ENCODE measurements around the gene EPN3.

The EPN3 gene

GRCh38 chr17:50560185-50560824, 27.8 kb downstream of the EPN3 start, which contains the start of gene CACNA1G (continued):
- peak; percentile 58 for TF ChIP-seq PATZ1 (tag by site-specific recombination; IDR thresholded peaks at IDR 0.05)
- TF ChIP-seq KLF10 (tag by site-specific recombination; IDR thresholded peaks at IDR 0.05) = peak; percentile 78
- peak; percentile 67 for TF ChIP-seq ZBTB26 (tag by site-specific recombination; optimal IDR thresholded peaks at IDR 0.05)
- TF ChIP-seq ZNF521 (tag by site-specific recombination; IDR thresholded peaks at IDR 0.05) = no peak
- TF ChIP-seq ZNF335 (tag by site-specific recombination; conservative IDR thresholded peaks at IDR 0.05) = peak; percentile 92

- no peaks in the 10 kb centered on the region for H3K9me3 ChIP-seq (ENCODE audit: control insufficient read depth, insufficient read depth, low read depth, low read length)
- H3K4me1 ChIP-seq (ENCODE audit: control insufficient read depth, insufficient read depth, low read length) = peaks cover 5% of the 10 kb centered on the region; the same call in 1 of the 2 replicates
- H3K27ac ChIP-seq (ENCODE audit: extremely low read depth, low read depth, low read length) = no peak overlapping the region; the same call in 1 of the 2 replicates
- H3K4me3 ChIP-seq (ENCODE audit: low read depth, low read length) = peak overlapping the region; percentile 38
- CTCF ChIA-PET = interaction anchor here (0.5 to 3.4 kb wide), 11 partner anchors 9 to 277 kb away, joined by 3 to 24 read pairs (median 5); partner anchors contain the start of gene SPATA20
- POLR2A ChIA-PET = interaction anchor here (0.6 to 1.7 kb wide), 10 partner anchors 11 to 305 kb away, joined by 3 to 13 read pairs (median 5); partner anchors contain the start of genes LUC7L3, SPATA20 and TOB1
- no peaks in the 10 kb centered on the region for H3K36me3 ChIP-seq (ENCODE audit: control insufficient read depth in 2 of 2, insufficient read depth in 1 of 2, low read length in 2 of 2)
- TF ChIP-seq ZBTB26 (tag by site-specific recombination; optimal IDR thresholded peaks at IDR 0.05) (no peak), TSHZ1 (tag by site-specific recombination; IDR thresholded peaks at IDR 0.05; ENCODE audit: borderline replicate concordance) (no peak), ZBTB8A (tag by site-specific recombination; IDR thresholded peaks at IDR 0.05) (peak; percentile 74), ZNF600 (tag by site-specific recombination; IDR thresholded peaks at IDR 0.05) (no peak), ZNF624 (tag by site-specific recombination; IDR thresholded peaks at IDR 0.05) (no peak), ZNF274 (IDR thresholded peaks at IDR 0.05; ENCODE audit: low read length) (no peak), ZNF274 (tag by site-specific recombination; IDR thresholded peaks at IDR 0.05; ENCODE audit: borderline replicate concordance) (no peak), MYNN (tag by site-specific recombination; IDR thresholded peaks at IDR 0.05; ENCODE audit: borderline replicate concordance) (no peak), ZNF335 (tag by site-specific recombination; conservative IDR thresholded peaks at IDR 0.05) (peak; percentile 66), ZNF837 (tag by site-specific recombination; IDR thresholded peaks at IDR 0.05) (no peak), GLIS2 (tag by site-specific recombination; IDR thresholded peaks at IDR 0.05) (peak; percentile 31; the same call in 1 of the 2 replicates), KLF10 (tag by site-specific recombination; IDR thresholded peaks at IDR 0.05) (no peak), ZNF175 (tag by site-specific recombination; IDR thresholded peaks at IDR 0.05) (no peak), ZNF362 (tag by site-specific recombination; IDR thresholded peaks at IDR 0.05) (no peak), ZNF843 (tag by site-specific recombination; IDR thresholded peaks at IDR 0.05) (no peak), ZNF423 (tag by site-specific recombination; IDR thresholded peaks at IDR 0.05) (no peak), TCF7L2 (IDR thresholded peaks at IDR 0.05; ENCODE audit: borderline replicate concordance, low read depth, low read length) (no peak), ZNF585B (tag by site-specific recombination; IDR thresholded peaks at IDR 0.05) (no peak), IKZF3 (tag by site-specific recombination; IDR thresholded peaks at IDR 0.05) (no peak), ZEB2 (tag by site-specific recombination; IDR thresholded peaks at IDR 0.05) (no peak), ZNF19 (tag by site-specific recombination; IDR thresholded peaks at IDR 0.05; ENCODE audit: low read depth) (no peak), ZNF645 (tag by site-specific recombination; IDR thresholded peaks at IDR 0.05) (no peak)
Observed at GRCh38 chr17:50560931-50561745, 28.6 kb downstream of the EPN3 start.

Data from HEK293 (cell line).